WTC11 (cell line): ENCODE measurements around the gene PREP.

Experiments used
- CTCF ChIP-seq: fragments of 200-600 bp; IDR thresholded peaks from 2 replicates; pipeline ENCODE4 v1.8.0; 2022; ENCODE audit warnings: antibody characterized with exemption
- KAT7 ChIP-seq: sonication (generic); formaldehyde crosslinking; IDR thresholded peaks from 2 replicates; pipeline ENCODE4 v1.8.1; 2023; ENCODE audit warnings: missing genetic modification reagents, mild to moderate bottlenecking, borderline replicate concordance
- PRRX2 ChIP-seq: fragments of 250-450 bp; sonication (Bioruptor Pico); IDR thresholded peaks from 2 replicates; pipeline ENCODE4 v1.8.0; 2021; ENCODE audit warnings: mild to moderate bottlenecking

- TF ChIP-seq CTCF (no peak), PRRX2 (no peak), KAT7 (CRISPR knock-in tag) (no peak)
Observed at GRCh38 chr6:105256619-105257018, 146.3 kb downstream of the PREP start.
